ENCODE measurements around the gene PNPLA6.
"Not testable (repeated sequence)": the region's sequence is repeated elsewhere in the genome, so short reads cannot be mapped to it uniquely, and the experiment has no call there.

PNPLA6 gene

DNA sequence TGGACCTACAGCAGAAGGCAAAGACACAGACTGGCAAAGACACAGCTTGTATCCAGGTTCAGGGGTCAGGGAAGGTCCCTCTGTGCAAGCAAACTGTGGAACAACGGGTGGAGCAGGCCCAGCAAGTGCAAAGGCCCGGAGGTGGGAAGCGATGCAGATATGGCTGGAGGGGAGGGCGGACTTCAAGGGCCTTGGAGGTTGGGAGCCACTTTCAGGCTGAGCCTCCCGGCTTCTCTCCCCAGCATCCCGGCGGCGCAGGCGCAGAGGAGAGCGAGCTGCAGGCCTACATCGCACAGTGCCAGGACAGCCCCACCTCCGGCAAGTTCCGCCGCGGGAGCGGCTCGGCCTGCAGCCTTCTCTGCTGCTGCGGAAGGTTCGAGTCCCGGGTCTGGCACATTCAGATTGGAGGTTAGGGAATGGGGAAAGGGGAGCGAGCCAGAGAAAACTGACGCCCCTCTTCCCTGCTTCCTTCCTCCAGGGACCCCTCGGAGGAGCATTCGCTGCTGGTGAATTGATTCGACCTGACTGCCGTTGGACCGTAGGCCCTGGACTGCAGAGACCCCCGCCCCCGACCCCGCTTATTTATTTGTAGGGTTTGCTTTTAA is 2.1 kb upstream of the PNPLA6 start:
- peak; percentile 64 for DNase-seq (ENCODE audit: low read depth)

DNA sequence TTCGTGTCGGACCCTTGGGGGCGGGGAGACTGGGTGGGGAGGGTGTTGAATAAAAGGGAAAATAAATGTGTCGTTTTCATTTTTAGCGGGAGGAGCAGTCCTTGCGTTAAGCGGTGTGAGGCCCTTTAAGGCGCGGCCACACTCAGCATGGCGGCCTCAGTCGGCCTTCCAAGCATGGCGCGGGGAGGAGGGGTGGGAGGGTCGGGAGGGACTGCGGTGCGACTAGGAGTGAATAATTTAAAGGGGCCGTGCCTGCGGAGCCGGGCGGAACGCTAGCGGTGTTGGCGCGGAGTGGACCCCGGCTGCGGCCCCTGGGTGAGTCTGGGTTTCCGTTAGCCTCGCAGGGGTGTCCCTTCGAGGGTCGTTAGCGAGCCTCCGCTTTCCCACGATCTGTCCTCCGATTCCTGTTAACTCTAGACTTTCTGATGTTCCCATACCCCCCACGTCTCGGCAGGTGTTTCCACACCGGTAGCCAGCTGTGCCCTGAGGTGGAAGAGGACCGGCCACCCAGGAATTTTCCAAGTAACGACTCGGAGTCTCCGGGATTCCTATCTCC is 1.5 kb upstream of the PNPLA6 start:
- DNase-seq (ENCODE audit: low read depth): peak; percentile 88

DNA sequence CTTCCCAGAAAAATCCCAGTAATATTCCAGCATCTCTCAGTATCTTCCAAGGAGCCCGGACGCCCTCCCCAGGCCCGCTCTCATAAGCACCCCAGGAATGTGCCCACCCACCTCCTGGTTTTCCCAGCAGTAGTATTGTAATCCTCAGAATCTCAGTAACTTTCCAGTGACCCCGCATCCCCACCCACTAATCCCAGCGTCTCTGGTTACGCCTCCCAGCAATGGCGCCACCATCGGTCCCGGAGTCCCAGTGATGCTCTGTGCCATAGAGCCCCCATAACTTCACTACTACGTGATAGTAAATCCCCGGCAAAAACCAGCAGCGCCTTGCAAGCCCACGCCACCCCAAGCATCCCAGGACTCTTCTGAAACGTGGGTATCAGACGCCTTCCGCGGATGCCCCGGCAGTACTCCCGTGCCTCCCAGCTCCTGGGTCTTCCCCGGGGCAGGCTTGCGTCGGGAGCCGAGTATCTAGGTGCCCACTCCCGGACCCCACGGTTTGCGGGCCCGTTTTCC is 928 bp upstream of the PNPLA6 start:
- DNase-seq (ENCODE audit: low read depth): peak; percentile 93

DNA sequence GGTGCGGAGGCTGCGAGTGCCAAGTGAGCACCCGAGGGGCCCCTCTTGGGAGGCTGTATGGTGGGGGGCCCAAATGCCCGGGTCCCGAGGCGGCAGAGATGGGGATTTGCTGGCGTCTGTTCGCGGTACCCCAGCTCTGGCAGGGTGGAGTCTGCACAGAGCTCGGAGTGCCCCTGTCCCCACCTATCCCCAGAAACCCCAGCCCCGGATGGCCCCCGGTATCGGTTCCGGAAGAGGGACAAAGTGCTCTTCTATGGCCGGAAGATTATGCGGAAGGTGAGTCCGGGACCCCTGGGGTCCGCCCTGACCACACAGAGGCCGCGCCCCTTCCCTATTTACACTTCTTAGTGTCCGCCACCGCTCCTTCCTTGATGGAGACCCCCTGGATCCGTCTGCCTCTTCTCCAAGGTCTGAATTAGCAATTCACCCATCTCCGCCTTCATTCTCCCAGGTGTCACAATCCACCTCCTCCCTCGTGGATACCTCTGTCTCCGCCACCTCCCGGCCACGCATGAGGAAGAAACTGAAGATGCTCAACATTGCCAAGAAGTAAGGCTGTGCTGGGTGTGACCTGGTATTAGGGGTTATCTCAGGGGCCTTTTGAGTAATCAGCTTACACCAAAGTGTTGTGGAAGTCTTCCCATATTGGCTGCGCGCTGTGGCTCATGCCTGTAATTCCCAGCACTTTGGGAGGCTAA is 630 bp downstream of the PNPLA6 start:
- no peak for DNase-seq (ENCODE audit: low read depth)

DNA sequence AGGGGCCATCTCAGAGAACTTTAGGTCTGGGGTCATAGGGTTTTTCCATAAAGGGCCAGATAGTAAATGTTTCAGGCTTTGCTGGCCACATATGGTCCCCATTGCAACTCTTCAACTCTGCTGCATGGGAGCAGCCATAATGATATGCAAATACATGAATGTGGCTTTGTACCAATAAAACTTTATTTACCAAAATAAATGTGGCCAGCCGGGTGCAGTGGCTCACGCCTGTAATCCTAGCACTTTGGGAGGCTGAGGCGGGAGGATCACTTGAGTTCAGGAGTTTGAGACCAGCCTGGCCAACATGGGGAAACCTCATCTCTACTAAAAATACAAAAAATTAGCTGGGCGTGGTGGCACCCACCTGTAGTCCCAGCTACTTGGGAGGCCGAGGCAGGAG is 3.5 kb downstream of the PNPLA6 start:
- not testable (repeated sequence) for DNase-seq (ENCODE audit: low read depth)

DNA sequence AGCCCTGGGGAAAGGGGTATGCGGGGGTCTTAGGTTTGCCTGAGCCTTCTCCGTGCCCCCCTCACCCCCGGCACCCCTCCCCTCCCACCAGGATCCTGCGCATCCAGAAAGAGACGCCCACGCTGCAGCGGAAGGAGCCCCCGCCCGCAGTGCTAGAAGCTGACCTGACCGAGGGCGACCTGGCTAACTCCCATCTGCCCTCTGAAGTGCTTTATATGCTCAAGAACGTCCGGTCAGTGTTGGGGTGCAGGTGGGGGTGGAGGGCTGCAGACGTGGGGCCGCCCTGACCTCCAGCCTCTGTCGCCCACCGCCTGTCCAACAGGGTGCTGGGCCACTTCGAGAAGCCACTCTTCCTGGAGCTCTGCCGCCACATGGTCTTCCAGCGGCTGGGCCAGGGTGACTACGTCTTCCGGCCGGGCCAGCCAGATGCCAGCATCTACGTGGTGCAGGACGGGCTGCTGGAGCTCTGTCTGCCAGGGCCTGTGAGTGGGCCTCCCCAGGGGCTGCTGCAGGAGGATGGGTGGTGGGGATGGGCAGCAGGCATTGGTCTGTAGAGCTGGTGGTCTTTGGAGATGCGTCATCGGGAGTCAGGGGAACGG is 4.4 kb downstream of the PNPLA6 start:
- DNase-seq (ENCODE audit: low read depth): no peak

DNA sequence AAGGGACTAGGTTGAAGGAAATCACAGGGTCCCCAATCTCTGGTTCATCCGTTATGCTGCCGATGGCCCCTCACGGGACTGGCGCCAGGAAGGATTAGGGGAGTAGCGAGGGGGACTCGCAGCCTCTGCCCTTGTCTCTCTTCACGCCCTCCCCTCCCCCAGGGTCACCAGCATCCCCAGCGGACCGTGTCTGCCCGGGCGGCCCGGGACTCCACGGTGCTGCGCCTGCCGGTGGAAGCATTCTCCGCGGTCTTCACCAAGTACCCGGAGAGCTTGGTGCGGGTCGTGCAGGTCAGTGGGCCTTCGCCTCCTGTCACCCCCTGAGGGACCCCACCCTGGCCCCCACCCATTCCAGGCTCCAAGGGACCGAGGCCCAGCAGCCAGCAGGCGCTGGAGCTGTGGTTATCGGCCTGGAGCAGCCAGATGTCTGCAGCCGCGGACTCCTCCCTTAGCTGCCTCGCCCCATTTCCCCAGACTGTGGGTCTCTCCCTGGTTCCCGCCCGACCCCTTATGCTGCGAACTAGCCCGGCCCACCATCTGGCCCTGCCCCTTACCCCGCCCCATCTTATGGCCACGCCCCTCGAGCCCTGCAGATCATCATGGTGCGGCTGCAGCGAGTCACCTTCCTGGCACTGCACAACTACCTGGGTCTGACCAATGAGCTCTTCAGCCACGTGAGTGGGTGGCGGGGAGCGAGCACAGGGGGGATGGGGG is 5.4 kb downstream of the PNPLA6 start:
- peak; percentile 20 for DNase-seq (ENCODE audit: low read depth)

DNA sequence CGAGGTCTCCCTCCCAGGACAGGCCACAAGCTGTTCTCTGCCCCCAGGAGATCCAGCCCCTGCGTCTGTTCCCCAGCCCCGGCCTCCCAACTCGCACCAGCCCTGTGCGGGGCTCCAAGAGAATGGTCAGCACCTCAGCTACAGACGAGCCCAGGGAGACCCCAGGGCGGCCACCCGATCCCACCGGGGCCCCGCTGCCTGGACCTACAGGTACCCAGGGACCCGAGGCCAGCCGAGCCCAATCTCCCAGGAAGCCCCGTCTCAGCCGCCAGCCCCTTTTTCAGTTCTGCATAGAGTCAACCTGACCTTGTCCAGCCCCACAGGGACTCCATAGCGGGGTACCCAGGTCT is 5.9 kb downstream of the PNPLA6 start:
- no peak for DNase-seq (ENCODE audit: low read depth)

DNA sequence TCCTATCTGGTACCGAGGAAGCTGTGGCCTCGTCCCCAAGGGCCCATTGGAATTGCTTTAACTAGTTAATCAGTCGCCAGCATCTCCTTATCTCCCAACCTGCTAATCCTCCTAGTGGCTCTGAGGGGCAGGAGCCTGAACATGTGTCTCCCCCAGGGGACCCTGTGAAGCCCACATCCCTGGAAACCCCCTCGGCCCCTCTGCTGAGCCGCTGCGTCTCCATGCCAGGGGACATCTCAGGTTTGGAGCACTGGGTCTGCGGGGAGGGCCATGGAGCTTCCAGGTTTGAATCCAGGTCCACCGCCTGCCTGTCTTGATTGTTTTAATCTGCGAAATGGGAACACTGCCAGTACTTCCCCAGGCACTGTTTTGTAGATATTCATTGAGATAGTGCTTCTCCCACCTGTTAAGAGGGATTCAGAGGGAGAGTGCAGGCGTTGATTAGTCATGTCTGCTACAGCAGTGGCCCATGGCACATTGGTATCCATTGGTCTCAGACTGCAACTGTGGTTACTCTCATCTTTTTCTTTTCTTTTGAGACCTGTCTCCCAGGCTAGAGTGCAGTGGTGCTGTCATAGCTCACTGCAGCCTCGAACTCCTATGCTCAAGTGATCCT is 6.4 kb downstream of the PNPLA6 start:
- no peak for DNase-seq (ENCODE audit: low read depth)

DNA sequence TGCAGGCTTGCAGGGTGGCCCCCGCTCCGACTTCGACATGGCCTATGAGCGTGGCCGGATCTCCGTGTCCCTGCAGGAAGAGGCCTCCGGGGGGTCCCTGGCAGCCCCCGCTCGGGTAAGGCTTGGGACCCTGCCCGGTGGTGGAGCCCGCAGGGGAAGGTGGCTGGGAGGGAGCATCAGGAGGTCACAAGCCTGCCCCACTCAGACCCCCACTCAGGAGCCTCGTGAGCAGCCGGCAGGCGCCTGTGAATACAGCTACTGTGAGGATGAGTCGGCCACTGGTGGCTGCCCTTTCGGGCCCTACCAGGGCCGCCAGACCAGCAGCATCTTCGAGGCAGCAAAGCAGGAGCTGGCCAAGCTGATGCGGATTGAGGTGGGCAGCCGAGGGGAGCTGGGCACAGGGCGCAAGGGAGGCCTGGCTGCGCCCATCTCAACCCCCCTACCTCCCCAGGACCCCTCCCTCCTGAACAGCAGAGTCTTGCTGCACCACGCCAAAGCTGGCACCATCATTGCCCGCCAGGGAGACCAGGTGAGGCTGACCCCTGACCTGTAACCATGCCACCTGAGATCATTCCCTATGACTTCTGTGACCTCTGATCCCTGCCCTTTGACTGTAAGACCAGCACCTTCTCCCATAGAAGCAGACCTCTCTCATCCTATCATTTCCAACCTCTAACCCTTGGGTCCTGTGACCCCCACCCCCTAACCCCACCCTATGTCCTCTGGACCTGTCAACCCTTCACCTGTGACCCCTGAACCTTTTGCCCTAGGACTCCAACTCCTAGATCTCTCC is 7.2 kb downstream of the PNPLA6 start:
- no peak for DNase-seq (ENCODE audit: low read depth)

DNA sequence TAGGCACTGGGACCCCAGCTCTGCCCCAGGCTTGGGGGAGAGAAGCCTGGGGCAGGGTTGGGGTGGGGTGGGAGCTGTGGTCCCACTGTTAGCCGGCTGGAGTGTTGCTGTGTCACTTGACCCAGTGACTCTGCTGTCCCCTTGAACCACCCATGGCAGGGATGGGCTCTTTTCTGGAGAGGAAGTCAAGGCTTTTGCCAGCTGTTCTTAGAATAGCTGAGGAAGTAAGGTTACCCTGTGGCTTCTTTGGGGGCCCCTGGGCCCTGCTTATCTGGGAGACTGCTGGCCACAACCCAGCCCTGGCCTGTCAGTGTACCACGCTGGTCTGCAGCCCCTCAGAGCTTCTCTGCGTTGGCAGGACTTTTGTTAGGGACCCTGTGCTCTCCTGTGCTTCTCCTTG is 9.1 kb downstream of the PNPLA6 start:
- no peak for DNase-seq (ENCODE audit: low read depth)

DNA sequence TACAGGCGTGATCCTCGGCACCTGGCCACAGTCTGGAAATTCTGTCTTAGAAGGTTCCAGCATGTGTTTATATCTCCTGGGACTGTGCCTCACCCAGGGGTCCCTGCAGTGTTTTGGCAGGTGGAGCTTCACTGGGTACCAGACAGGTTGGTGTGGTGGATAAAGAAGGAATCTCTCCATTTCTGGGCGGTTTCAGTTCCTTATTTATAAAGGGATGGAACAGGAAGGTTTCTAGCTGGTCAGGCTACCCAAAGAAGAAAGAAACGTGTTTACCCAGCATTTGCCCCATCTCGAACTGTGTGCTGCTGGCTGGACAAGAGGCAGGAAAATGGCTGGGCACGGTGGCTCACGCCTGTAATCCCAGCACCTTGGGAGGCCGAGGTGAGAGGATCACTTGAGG is 9.8 kb downstream of the PNPLA6 start:
- DNase-seq (ENCODE audit: low read depth): no peak

DNA sequence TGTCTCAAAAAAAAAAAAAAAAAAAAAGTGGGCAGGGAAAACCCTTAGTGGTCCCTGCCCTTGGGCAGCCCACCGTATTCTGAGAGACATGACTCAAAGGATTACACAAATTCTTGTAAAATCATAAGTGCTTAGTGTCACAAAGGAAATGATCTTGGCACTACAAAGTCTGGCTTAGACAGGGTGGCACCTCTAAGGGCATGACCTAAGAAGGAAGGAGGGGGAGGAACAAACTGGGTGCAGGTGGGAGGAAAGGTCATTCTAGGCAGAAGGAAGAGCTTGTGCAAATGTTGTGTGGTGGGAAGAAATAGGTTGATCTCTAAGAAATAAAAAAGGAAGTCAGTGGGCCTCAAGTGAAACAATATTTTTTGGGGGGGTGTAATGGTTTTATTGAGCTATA is 10.4 kb downstream of the PNPLA6 start:
- DNase-seq (ENCODE audit: low read depth): no peak

DNA sequence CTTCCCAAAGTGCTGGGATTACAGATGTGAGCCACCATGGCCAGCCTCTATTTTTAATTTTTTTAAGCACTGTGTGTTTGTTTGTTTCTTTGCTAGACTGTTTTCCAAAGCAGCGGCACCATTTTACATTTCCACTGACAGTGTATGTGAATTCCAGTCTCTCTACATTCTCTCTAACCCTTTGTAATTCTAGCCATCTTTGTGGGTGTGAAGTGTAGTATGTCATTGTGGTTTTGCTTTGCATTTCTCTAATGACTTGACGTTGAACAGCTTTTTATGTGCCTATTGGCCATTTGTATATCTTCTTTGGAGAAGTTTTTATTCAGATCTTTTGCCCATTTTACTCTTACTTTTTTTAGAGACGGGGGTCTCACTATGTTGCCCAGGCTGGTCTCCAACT is 11.6 kb downstream of the PNPLA6 start:
- no peak for DNase-seq (ENCODE audit: low read depth)

DNA sequence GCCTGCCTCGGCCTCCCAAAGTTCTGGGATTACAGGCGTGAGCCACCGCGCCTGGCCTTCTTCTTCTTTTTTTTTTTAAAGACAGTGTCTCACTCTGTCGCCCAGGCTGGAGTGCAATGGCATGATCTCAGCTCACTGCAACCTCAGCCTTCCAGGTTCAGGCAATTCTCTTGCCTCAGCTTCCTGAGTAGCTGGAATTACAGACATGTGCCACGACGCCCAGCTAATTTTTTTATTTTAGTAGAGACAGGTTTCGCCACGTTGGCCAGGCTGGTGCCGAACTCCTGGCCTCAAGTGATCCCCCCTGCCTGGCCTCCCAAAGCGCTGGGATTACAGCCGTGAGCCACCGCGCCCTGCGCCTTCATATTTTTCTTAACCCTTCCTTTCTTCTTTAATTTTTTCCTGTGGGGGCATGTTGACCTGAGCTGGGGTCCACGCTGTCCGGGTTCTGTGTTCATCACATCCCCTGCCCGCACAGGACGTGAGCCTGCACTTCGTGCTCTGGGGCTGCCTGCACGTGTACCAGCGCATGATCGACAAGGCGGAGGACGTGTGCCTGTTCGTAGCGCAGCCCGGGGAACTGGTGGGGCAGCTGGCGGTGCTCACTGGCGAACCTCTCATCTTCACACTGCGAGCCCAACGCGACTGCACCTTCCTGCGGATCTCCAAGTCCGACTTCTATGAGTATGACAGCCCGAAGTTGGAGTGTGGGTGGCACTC is 14.1 kb downstream of the PNPLA6 start:
- no peak for DNase-seq (ENCODE audit: low read depth)

DNA sequence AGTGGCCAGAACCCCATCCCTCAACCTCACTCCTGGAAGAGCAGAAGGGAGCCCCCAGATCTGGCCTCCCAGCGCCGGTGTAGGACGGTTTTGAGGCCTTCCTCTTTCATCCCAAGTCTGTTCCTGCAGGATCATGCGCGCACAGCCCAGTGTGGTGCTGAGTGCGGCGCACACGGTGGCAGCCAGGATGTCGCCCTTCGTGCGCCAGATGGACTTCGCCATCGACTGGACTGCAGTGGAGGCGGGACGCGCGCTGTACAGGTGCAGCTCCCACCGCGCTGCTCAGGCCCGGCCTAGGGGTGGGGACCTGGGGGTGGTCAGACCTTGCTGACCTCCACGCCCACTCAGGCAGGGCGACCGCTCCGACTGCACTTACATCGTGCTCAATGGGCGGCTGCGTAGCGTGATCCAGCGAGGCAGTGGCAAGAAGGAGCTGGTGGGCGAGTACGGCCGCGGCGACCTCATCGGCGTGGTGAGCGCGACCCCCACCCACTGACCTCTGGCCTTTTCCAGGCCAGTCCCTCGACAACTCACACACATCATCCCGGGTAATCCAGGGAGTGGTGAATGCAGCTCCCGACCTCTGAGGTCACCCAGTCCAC is 14.8 kb downstream of the PNPLA6 start:
- DNase-seq (ENCODE audit: low read depth): no peak

DNA sequence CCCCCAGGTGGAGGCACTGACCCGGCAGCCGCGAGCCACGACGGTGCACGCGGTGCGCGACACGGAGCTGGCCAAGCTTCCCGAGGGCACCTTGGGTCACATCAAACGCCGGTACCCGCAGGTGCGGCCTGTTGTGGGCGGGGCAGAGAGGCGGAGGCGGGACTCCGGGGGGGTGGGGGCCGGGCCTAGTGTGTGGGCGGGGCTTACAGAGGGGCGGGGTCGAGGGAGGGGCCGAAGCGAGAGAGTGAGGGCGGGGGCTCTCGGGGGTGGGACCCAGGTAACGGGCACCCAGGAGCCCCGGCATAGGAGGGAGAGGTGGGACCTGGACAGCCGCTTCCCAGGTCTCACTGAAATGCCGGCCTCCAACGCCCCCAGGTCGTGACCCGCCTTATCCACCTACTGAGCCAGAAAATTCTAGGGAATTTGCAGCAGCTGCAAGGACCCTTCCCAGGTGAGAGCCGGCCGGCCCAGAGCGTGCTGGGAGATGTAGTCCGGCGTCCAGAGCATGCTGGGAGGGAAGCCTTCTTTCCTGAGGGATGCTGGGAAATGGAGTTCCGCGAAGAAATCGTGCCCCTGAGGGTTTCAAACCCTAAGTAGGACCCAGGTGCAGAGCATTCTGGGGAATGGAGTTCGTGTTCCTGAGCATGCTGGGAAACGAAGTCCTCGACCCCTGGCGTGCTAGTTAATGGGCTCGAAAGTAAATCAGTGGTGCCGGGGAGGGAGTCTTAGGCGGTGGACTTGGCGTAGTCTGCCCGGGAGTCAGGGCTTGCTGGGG is 15.7 kb downstream of the PNPLA6 start:
- DNase-seq (ENCODE audit: low read depth): peak; percentile 41

DNA sequence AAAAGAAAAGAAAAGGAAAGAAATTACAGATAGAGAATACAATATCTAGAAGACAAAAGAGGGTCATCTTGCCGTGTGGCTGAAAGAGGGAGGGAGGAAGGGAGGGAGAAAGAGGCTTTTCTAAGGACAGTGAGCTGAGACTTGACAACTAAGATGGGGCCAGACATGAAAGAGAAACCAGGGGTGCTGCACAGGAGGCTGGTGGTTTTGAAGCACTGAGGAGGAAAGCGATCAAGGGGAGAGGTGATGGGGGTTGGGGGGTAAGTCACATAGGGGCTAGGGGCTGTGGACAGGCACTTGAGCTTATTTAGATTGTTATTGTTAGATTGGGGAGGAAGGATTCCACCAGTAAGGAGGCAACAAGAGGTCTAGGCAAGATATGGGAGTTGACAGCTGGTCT is 17.3 kb downstream of the PNPLA6 start:
- no peak for DNase-seq (ENCODE audit: low read depth)

DNA sequence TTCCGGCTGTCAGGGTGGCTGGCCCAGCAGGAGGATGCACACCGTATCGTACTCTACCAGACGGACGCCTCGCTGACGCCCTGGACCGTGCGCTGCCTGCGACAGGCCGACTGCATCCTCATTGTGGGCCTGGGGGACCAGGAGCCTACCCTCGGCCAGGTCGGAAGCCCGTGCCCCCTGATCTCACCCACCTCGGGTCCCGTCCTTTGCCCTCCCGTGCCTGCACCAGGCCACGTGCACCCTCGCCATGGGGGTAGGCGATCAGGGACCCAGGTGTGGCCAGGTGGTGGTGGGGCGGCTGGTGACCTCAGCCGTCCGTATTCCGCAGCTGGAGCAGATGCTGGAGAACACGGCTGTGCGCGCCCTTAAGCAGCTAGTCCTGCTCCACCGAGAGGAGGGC is 19.0 kb downstream of the PNPLA6 start:
- no peak for DNase-seq (ENCODE audit: low read depth)
